WTC11 (cell line): Measurements from ENCODE around the gene NOP10.
"Not testable (repeated sequence)": the region's sequence is repeated elsewhere in the genome, so short reads cannot be mapped to it uniquely, and the experiment has no call there.

Source experiments
- ATF1 ChIP-seq: sonication (generic); formaldehyde crosslinking; IDR thresholded peaks from 2 replicates; pipeline ENCODE4 v1.8.1; 2023; ENCODE audit warnings: mild to moderate bottlenecking, moderate library complexity, missing genetic modification reagents
- CREM ChIP-seq: sonication (generic); formaldehyde crosslinking; IDR thresholded peaks from 2 replicates; pipeline ENCODE4 v1.8.1; 2022; ENCODE audit warnings: mild to moderate bottlenecking, missing genetic modification reagents, moderate library complexity
- CTCF ChIP-seq: fragments of 200-600 bp; IDR thresholded peaks from 2 replicates; pipeline ENCODE4 v1.8.0; 2022; ENCODE audit warnings: antibody characterized with exemption
- E2F1 ChIP-seq: sonication (generic); formaldehyde crosslinking; IDR thresholded peaks from 2 replicates; pipeline ENCODE4 v1.8.0; 2022; ENCODE audit warnings: mild to moderate bottlenecking, missing genetic modification reagents
- ETV6 ChIP-seq: sonication (generic); formaldehyde crosslinking; IDR thresholded peaks from 2 replicates; pipeline ENCODE4 v1.8.1; 2022; ENCODE audit warnings: mild to moderate bottlenecking, missing genetic modification reagents
- NFYB ChIP-seq: sonication (generic); formaldehyde crosslinking; conservative IDR thresholded peaks from 2 replicates; pipeline ENCODE4 v1.8.0; 2022; ENCODE audit warnings: low read depth, missing genetic modification reagents
- NR3C1 ChIP-seq: sonication (generic); formaldehyde crosslinking; conservative IDR thresholded peaks from 2 replicates; pipeline ENCODE4 v1.8.1; 2023; ENCODE audit warnings: low read depth, mild to moderate bottlenecking, missing genetic modification reagents
- SMAD3 ChIP-seq: sonication (generic); formaldehyde crosslinking; IDR thresholded peaks from 2 replicates; pipeline ENCODE4 v1.8.0; 2022; ENCODE audit warnings: missing genetic modification reagents, mild to moderate bottlenecking, borderline replicate concordance
- TEAD1 ChIP-seq: sonication (generic); formaldehyde crosslinking; IDR thresholded peaks from 2 replicates; pipeline ENCODE4 v1.8.0; 2022; ENCODE audit warnings: mild to moderate bottlenecking, missing genetic modification reagents
- ZBTB21 ChIP-seq: sonication (generic); formaldehyde crosslinking; IDR thresholded peaks from 2 replicates; pipeline ENCODE4 v1.8.1; 2023; ENCODE audit warnings: mild to moderate bottlenecking, missing genetic modification reagents, borderline replicate concordance
- ZBTB43 ChIP-seq: sonication (generic); formaldehyde crosslinking; IDR thresholded peaks from 2 replicates; pipeline ENCODE4 v1.8.1; 2023; ENCODE audit warnings: mild to moderate bottlenecking, missing genetic modification reagents
- ZNF263 ChIP-seq: sonication (generic); formaldehyde crosslinking; IDR thresholded peaks from 2 replicates; pipeline ENCODE4 v1.8.1; 2022; ENCODE audit warnings: low read depth, mild to moderate bottlenecking, moderate library complexity, missing genetic modification reagents
- TF ChIP-seq, protein P1 (sequence below): sonication (generic); formaldehyde crosslinking; IDR thresholded peaks from 2 replicates; pipeline ENCODE4 v1.8.0; 2023; ENCODE audit warnings: mild to moderate bottlenecking, missing genetic modification reagents
- TF ChIP-seq, protein P2 (sequence below): sonication (generic); formaldehyde crosslinking; IDR thresholded peaks from 2 replicates; pipeline ENCODE4 v1.8.1; 2023; ENCODE audit warnings: mild to moderate bottlenecking, missing genetic modification reagents, borderline replicate concordance

DNA sequence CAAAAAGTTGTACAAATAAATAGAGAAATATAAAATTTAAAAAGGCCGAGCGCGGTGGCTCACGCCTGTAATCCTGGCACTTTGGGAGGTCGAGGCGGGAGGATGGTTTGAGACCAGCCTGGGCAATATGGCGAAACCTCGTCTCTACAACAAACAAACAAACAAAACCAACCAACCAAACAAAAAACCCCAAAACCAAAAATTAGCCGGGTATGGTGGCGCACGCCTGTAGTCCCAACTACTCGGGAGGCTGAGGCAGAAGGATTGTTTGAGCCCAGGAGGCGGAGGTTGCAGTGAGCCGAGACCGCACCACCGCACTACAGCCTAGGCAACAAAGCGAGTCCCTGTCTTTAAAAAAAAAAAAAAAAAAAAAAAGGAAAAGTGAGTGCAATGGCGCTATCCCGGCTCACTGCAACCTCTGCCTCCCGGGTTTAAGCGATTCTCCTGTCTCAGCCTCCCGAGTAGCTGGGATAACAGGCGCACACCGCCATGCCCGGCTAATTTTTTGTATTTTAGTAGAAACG lies 661 bp downstream of the NOP10 start:
- TF ChIP-seq CTCF; ATF1; NR3C1 (CRISPR knock-in tag); ZBTB43 (CRISPR knock-in tag); CREM (CRISPR knock-in tag); SMAD3; NFYB (CRISPR knock-in tag); ETV6 (CRISPR knock-in tag); TEAD1; ZBTB21 (CRISPR knock-in tag); E2F1; ZNF263 (CRISPR knock-in tag): not testable (repeated sequence)
- TF ChIP-seq, protein P1, sequence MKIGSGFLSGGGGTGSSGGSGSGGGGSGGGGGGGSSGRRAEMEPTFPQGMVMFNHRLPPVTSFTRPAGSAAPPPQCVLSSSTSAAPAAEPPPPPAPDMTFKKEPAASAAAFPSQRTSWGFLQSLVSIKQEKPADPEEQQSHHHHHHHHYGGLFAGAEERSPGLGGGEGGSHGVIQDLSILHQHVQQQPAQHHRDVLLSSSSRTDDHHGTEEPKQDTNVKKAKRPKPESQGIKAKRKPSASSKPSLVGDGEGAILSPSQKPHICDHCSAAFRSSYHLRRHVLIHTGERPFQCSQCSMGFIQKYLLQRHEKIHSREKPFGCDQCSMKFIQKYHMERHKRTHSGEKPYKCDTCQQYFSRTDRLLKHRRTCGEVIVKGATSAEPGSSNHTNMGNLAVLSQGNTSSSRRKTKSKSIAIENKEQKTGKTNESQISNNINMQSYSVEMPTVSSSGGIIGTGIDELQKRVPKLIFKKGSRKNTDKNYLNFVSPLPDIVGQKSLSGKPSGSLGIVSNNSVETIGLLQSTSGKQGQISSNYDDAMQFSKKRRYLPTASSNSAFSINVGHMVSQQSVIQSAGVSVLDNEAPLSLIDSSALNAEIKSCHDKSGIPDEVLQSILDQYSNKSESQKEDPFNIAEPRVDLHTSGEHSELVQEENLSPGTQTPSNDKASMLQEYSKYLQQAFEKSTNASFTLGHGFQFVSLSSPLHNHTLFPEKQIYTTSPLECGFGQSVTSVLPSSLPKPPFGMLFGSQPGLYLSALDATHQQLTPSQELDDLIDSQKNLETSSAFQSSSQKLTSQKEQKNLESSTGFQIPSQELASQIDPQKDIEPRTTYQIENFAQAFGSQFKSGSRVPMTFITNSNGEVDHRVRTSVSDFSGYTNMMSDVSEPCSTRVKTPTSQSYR (CRISPR knock-in tag): not testable (repeated sequence)
- TF ChIP-seq, protein P2, sequence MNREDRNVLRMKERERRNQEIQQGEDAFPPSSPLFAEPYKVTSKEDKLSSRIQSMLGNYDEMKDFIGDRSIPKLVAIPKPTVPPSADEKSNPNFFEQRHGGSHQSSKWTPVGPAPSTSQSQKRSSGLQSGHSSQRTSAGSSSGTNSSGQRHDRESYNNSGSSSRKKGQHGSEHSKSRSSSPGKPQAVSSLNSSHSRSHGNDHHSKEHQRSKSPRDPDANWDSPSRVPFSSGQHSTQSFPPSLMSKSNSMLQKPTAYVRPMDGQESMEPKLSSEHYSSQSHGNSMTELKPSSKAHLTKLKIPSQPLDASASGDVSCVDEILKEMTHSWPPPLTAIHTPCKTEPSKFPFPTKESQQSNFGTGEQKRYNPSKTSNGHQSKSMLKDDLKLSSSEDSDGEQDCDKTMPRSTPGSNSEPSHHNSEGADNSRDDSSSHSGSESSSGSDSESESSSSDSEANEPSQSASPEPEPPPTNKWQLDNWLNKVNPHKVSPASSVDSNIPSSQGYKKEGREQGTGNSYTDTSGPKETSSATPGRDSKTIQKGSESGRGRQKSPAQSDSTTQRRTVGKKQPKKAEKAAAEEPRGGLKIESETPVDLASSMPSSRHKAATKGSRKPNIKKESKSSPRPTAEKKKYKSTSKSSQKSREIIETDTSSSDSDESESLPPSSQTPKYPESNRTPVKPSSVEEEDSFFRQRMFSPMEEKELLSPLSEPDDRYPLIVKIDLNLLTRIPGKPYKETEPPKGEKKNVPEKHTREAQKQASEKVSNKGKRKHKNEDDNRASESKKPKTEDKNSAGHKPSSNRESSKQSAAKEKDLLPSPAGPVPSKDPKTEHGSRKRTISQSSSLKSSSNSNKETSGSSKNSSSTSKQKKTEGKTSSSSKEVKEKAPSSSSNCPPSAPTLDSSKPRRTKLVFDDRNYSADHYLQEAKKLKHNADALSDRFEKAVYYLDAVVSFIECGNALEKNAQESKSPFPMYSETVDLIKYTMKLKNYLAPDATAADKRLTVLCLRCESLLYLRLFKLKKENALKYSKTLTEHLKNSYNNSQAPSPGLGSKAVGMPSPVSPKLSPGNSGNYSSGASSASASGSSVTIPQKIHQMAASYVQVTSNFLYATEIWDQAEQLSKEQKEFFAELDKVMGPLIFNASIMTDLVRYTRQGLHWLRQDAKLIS (CRISPR knock-in tag): not testable (repeated sequence)
